ENCODE data around the gene C11orf21. TPM values are rescaled to one million over a fixed set of nuclear protein-coding genes. Genes with fewer than 3 reads are reported as not detected.

Gene C11orf21
- total and polyA plus RNA-seq, 2 of the 8 experiments (the other 6 are each of a cell fraction or from before 2014, with no cell fraction given), result not detected

- no peak for TF ChIP-seq EZH2 (IDR thresholded peaks at IDR 0.05; ENCODE audit: low read depth, low read length, severe bottlenecking)
Measured at GRCh38 chr11:2265396-2265795, 36.3 kb downstream of the C11orf21 start (continued).

All from H1 (cell line).